ENCODE measurements around the gene GIPC1.

The GIPC1 gene

GRCh38 chr19:14478113-14478545, 17.8 kb downstream of the GIPC1 start:
- DNase-seq (ENCODE audit: extremely low spot score): no peak
- no peak for TF ChIP-seq CTCF (IDR thresholded peaks at IDR 0.05; ENCODE audit: control extremely low read depth, extremely low read depth, low read depth, missing control alignments)
- CTCF ChIA-PET: interaction anchor here (0.7 to 6.0 kb wide), 10 partner anchors 11 to 341 kb away, joined by 3 to 50 read pairs (median 12); partner anchors contain the start of genes ASF1B and GIPC1
- POLR2A ChIA-PET: no interaction called here

GRCh38 chr19:14477418-14478112, 18.4 kb downstream of the GIPC1 start:
- ChIA-PET CTCF (interaction anchor here (0.7 to 6.0 kb wide), 7 partner anchors 11 to 340 kb away, joined by 3 to 50 read pairs (median 14); partner anchors contain the start of gene ASF1B), POLR2A (no interaction called here)
- no peak for DNase-seq (ENCODE audit: extremely low spot score)
- TF ChIP-seq CTCF (IDR thresholded peaks at IDR 0.05; ENCODE audit: control extremely low read depth, extremely low read depth, low read depth, missing control alignments): no peak

- POLR2A ChIA-PET: no interaction called here
- CTCF ChIA-PET: interaction anchor here (4.7 to 6.0 kb wide), 2 partner anchors 11 to 340 kb away, joined by 30 to 50 read pairs; partner anchors contain the start of gene ASF1B
- no peak for TF ChIP-seq CTCF (IDR thresholded peaks at IDR 0.05; ENCODE audit: control extremely low read depth, extremely low read depth, low read depth, missing control alignments)
- DNase-seq (ENCODE audit: extremely low spot score): no peak
These were observed 19.1 kb downstream of the GIPC1 start for GRCh38 chr19:14476673-14477401.

- CTCF ChIA-PET: no interaction called here
These were observed 19.6 kb downstream of the GIPC1 start for GRCh38 chr19:14476327-14476672.

GRCh38 chr19:14475251-14476073, 20.5 kb downstream of the GIPC1 start, which contains the start of gene PTGER1:
Gene PTGER1, minus strand, starts transcription at chr19:14475354. Its CDS starts 1,034 bp downstream, at chr19:14474320.
- CTCF ChIA-PET: no interaction called here
- peak; percentile 32 for TF ChIP-seq CTCF (IDR thresholded peaks at IDR 0.05; ENCODE audit: control extremely low read depth, extremely low read depth, low read depth, missing control alignments)
- peak; percentile 38 for DNase-seq (ENCODE audit: extremely low spot score)
- POLR2A ChIA-PET: no interaction called here

More at GRCh38 chr19:14476327-14476672, 19.6 kb downstream of the GIPC1 start:
- no peak for TF ChIP-seq CTCF (IDR thresholded peaks at IDR 0.05; ENCODE audit: control extremely low read depth, extremely low read depth, low read depth, missing control alignments)
- DNase-seq (ENCODE audit: extremely low spot score): no peak
- POLR2A ChIA-PET: no interaction called here

- no peak for TF ChIP-seq CTCF (IDR thresholded peaks at IDR 0.05; ENCODE audit: control extremely low read depth, extremely low read depth, low read depth, missing control alignments)
- ChIA-PET CTCF (no interaction called here), POLR2A (no interaction called here)
- no peak for DNase-seq (ENCODE audit: extremely low spot score)
These were observed 21.1 kb downstream of the GIPC1 start for GRCh38 chr19:14474827-14475226.
